Measurements from ENCODE around the gene MINAR1.

Gene MINAR1

DNA sequence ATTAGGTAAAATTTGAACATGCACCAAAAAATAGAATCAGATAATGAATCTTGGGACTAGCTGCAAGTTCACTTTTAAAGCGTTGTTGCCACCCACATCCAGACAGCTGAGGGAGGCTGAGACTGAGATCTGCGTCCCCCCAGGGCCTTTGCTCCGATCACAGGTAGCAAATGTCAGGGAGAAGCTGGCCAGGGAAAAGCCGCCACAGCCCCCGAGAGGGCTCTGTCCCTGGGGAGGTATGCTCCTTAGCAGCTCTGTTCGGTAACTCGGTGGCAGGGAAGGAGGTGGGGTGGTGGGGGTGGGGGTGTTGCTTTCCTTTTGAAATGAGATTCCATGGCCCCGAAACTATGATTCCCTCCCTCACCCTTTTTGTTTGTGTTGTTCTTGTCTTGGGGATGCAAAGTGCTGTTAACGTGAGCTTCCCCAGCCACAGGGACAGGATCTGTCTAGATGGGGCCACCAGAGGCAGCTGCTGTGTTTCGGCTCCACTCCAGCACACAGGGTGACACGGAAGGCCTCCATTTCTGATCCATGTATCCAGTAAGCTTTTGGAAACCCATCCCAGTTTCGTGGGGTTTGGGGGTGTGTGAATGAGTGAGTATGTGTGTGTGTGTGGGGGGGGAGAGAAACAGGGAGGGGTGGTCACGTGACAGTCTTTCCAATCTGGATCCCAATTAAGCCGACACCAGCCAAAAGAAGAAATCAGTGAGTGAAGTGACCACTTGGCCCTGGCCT, 1.1 kb upstream of the MINAR1 start:
- DNase-seq (ENCODE audit: low read depth in 2 of 2), result no peak

DNA sequence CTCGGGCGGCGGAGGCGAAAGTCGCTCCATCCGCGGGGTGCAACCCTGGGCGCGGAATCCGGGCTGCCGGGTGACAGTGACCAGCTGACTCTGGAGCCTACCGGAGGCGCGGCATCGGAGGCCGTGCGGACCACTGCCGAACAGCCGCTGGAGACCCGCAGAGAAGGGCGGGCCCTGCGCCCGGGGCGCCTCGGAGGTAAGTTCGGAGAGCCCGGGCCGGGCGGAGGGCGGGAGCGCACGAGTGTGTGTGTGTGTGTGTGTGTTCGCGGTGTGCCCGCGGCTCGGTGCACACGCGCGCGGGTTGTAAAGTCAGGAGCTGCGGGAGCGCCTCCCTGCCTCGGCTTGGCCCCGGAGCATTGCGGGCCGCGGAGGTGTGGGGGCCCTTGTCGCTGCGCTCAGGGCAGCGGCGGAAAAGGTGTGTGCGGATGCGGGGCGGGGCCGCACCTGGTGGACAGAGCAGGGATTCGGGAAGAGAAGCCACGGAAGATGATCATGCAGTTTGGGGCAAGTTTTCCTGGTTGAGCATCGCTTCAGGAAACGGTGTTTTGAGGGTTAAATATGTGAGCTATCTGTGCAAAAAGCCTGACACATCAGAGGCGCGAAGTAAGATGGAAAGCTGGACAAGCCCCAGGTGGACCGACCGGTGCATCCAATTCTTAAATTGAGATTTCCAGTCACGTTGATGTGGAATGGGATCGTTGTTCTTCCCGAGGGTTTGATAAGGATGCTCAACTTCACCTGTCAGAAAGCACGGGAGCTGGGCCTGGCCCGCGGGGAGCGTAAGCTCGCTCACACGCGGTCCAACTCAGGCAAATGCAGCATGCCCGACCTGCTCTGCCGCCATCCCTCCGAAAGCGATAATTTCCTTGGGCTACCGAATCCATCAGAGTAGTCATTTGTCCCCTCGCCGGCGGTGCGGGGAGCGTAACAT, 474 bp downstream of the MINAR1 start:
- DNase-seq (ENCODE audit: low read depth in 2 of 2), result no peak

DNA sequence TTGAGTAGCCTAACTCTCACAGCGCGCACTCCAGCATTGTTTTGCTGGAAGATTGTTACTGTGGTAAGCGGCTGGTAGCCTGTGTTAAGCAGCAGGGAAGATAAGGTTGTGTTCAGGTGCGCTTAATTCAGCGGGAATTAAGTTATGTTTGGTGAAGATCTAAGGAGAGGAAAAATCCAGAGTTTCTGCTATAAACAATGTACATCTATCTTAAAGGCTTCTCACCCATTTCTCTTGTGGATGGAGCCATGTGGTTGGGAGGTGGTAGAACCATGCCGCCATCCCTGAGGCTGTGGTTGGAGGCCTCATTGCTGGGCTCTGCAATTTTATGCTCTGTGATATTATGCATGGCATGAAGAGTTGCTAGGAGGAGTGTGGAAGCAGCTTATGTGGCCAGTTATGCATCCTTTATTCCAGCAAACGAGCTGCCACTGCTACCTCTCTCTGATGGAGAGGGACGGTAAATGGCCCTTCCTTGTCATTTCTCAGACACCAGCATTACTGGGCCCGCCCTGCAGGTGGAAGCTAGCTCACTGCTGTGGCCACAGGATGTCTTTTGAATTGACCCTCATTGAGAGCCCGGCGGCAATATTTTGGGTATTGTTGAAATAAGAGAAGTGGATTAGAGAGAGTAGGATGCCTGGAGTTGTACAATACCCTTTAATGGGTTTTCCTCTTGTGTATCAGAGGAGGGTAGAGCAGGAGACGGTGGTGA, 1.3 kb downstream of the MINAR1 start:
- DNase-seq (ENCODE audit: low read depth in 2 of 2), result no peak

DNA sequence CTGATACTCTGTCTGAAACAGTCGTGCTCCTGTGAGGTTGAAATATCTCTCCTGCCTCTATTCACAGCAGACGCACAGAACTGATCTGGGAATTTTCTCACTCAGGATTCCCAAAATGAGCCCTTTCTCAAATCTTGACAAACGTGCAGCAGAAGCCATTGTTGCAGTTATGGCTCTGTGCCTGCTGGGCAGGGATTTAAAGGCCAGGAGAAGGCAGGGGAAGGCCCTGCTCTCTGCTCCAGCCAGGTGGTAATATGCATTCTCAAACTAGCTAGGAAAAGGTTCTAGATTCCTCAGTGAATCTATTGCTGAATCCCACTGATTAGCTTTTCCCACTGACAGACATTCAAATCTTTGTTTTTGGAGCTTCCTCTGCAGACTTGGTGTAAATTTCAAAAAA, 2.2 kb downstream of the MINAR1 start:
- no peak for DNase-seq (ENCODE audit: low read depth in 2 of 2)

DNA sequence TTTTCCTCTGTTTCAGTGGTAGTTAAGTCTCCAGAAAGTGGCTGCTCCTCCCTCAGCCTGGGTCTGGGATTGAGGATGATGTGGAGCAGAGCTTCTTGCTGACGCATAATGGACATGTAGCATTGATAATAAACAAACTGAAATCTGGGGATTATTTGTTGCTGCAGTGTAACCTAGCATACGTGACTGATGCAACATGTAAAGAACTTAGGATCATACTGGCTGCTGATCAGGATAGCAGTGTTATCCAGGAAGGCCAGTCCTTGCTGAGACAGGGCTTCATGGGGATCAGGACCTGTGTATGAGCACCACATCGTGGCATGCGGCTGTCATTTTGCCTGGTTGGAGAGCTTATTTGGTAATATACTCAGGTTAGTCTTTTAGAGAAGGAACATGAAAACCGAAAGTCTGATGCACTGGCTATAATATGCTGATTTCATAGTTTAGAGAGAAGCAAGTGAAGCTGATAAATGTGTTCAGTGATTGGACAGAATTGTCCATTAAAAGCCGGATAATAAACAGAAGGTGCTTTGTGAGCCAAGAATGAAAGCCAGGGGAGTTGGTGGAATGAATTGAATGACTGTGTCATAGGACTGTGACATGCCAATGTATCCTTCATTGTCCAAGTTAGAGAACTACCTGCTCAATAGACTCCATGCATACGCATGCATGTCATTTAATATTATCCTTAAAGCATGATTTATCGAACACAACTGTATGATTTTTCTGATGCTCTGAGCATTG, 4.1 kb downstream of the MINAR1 start:
- DNase-seq (ENCODE audit: low read depth in 2 of 2), result no peak

DNA sequence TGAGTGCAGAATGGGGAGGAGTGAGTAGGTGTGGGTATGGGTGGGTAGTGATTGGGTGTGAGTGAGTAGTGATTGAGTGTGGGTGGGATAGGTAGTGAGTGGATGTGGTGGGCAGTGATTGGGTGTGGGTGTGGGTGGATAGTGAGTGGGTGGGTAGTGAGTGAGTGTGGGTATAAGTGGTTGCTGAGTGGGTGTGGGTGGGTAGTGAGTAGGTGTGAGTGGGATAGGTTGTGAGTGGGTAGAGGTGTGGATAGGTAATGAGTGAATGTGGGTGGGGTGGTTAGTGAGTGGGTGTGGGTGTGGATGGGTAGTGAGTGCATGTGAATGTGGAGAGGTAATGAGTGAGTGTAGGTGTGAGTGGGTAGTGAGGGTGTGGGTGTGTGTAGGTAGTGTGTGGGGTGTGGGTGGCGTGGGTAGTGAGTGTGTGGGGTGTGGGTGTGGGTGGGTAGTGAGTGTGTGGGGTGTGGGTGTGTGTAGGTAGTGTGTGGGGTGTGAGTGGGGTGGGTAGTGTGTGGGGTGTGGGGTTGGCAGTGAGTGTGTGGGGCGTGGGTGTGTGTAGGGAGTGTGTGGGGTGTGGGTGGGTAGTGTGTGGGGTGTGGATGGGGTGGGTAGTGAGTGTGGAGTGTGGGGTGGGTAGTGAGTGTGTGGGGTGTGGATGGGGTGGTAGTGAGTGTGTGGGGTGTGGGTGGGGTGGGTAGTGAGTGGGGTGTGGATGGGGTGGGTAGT, 5.3 kb downstream of the MINAR1 start:
- DNase-seq (ENCODE audit: low read depth in 2 of 2), result no peak

DNA sequence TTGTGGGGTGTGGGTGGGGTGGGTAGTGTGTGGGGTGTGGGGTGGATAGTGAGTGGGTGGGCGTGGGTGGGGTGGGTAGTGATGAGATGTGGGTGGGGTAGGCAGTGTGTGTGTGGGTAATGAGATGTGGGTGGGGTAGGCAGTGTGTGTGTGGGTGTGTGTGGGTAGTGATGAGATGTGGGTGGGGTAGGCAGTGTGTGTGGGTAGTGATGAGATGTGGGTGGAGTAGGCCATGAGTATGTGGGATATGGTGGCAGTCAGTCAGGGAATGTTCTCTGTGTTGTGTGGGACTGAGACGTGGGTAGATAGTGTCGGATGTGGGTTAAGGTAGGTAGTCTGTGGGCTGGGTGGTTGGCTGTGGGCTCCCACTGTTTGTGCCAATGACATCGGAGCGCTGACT, 7.1 kb downstream of the MINAR1 start:
- DNase-seq (ENCODE audit: low read depth in 2 of 2), result no peak

DNA sequence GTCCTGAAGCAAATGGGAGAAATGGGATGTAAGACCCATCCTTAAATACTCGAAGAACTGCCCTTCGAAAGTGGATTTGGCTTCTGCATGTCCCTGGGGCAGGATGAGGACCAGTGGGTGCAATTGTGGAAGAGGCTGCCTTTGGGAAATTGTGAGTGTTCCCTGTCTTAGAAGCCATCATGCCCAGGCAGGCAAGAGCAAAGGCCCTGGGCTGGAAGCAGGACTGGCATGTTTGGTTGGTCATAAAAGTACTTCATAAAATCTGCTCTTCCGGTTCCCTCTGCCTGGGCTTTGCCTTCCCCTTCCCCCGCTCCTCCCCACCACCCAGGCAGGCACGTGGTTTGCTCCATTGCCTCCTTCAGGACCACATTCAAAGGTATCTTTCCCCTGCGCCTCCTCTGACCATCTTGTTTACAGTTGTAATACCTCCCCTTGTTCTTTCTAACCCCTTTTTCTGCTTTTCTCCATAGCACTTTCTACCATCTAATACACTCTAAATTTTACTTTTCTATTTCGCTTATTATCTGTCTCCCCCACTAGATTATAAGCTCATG, 8.3 kb downstream of the MINAR1 start:
- no peak for DNase-seq (ENCODE audit: low read depth in 2 of 2)

DNA sequence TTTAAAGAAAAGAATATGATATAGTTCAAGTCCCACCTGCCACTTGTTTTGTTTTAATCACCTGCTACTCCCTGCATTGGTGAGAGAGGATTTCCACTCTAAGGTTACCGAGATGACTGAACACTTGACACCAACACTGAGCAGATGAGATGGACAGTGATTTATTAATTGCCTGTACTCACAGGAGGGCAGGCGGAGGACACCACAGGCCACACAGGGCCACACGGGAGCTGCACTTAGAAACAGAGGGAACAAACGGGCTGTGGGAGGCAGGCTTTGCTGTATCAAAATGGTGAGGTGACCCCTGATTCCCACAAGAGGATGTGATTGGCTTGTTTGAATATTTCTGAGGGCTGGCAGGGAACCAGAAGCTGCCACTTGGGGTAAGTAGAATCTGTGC, 10.8 kb downstream of the MINAR1 start:
- DNase-seq (ENCODE audit: low read depth in 2 of 2), result no peak

DNA sequence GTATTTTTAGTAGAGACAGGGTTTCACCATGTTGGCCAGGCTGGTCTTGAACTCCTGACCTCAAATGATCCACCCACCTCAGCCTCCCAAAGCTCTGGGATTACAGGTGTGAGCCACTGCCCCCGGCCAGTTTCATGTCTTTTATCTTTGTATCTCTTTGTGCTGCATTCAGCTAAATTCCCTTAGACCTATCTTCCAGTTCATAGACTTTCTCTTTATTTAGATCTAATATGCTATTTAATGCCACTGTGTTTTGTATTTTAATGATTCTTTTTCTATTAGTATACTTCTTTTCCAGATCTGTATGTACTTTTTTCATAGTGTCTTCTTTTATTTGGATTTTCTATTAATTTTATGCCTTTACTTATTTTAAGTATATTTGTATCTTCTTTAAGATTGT, 14.9 kb downstream of the MINAR1 start:
- no peak for DNase-seq (ENCODE audit: low read depth in 2 of 2)

DNA sequence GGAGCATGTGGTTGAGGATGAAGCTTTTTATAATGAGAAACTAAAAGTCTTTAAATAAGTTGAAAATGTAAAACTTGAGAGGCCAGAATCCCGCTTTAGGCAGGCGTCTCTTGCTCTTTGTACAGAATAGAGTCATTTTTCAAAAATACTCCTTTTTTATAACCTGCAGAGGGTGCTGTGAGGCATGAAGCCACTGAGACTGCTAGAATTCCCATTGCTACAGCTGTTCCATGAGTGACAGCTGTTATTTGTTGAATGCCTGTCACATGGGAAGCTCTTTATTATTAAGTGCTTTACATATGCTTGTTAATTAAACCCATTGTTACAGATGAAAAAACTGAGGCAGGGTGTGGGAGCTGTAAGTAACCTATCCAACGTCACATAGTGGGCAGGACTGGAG, 18.5 kb downstream of the MINAR1 start:
- no peak for DNase-seq (ENCODE audit: low read depth in 2 of 2)

DNA sequence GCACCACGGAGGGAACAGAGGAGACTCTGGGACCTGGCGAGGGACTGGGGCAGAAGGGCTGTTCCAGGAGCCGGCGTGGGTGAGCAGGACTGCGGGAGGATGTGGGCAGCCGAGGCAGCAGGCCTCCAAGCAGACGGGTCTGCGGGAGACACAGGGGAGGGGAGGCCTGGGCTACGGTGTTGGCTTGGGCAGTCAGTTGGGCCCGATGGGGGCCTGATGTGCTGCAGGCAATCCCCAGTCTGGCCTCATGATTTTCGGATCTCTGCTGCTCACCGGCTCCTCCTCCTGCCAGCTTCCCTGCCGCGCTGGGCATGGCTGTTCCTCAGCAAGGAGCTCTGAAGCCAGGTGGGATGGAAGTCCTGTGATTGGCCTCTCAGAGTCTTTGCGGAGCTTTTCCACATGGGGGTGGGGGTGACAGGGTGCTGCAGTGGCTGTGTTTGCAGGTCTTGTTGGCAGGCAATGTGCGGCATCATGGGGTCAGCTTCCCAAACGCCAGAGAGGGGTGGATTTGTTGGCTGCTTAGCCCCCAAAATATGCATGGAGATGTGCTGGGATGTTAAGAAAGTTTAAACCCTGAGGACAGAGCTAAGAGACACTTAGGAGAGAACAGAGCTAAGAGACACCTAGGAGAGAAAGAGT, 19.3 kb downstream of the MINAR1 start:
- no peak for DNase-seq (ENCODE audit: low read depth in 2 of 2)

DNA sequence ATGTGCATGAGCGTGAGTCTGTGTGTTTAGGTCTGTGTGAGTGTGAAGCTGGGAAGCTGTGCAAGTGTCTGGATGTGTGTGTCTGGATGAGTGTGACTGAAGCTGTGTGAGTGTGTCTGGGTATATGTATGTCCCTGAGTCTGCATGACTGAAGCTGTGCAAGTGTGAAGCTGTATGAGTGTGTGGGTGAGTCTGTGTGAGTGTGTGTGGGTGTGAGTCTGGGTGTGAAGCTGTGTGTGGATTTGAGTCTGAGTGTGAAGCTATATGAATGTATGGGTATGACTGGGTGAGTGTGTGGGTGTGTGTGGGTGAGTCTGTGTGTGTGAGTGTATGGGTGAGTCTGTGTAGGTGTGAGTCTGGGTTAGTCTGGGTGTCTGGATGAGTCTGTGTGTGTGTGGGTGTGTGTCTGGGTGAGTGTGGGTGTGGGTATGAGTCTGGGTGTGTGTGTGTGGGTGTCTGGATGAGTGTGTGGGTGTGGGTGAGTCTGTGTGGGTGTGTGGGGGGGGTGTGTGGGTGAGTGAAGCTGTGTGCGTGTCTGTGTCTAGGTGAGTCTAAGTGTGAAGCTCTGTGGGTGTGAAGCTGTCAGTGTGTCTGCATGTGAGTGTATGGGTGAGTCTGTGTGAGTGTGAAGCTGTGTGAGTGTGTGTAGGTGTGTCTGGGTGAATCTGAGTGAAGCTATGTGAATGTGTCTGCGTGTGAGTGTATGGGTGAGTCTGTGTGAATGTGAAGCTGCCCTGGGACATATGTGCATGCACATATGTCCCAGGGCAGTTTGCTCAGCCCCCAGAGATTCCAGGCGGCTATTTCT, 20.3 kb downstream of the MINAR1 start:
- DNase-seq (ENCODE audit: low read depth in 2 of 2), result no peak

DNA sequence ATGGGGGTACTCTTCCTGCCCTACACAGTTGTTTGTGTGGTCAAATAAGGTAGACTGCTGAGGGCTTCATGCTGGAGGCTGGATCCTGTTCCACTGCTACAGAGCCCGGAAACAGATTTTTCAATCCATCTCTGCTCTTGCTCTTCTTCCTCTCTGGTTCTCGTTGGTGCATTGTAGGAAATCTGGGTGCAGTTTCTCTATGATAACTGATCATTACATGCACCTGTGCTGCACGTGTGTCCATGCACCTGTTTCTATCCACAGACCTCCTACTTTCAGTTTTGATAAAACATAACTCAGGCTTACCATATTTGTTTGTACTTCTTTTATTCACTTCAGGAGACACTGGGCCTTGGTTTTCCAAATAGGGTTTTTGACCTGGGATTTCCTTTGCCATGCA, 21.3 kb downstream of the MINAR1 start:
- no peak for DNase-seq (ENCODE audit: low read depth in 2 of 2)

DNA sequence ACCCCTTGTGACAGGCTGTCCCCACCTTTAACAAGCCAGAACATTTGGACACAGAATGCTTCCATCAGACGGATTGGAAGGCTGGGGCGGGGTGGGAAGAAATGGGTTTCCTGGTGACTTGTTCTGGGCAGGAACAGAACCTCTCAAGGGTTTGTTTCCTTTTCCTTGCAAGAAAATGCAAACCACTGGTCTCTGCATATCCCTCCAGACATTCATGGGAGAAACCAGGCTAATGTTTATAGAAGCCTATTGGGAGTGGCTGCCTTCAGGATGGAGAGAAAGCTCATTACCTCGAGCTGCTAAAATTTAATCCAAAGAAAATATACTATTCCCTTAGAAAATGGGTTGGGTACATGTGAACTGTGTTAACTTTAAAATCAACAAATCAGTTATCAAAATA, 21.9 kb downstream of the MINAR1 start:
- DNase-seq (ENCODE audit: low read depth in 2 of 2), result no peak

DNA sequence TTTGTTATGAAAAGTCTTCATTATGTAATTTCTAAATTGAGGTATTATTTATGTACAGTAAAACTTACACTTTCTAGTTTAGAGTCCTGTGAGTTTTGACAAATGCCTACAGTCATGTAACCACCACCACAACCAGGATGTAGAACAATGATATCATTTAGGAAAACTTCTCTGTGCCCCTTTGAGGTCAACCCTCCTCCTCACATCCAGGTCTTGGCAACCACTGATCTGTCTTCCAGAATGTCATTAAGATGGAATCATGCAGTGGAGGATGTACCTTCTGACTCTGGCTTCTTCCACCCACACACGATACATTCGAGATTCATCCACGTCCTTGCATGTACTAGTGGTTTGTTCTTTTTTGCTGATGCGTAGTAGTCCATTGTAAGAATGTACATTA, 23.2 kb downstream of the MINAR1 start:
- no peak for DNase-seq (ENCODE audit: low read depth in 2 of 2)

DNA sequence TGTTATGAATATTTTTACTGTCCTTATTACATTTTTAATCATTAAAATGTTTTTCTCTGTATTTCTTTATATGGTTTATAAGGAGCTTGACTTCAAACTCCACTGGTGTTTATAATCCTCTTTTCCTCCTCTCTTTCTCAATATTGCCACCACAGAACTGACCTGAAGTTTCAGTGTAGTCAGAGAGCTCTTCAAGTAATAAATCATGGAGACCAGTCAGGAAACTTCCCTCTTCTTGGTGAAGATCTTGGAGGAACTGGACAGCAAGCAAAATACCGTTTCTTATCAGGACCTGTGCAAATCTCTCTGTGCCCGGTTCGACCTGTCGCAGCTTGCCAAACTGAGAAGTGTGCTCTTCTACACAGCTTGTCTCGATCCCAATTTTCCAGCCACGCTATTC, 23.8 kb downstream of the MINAR1 start:
- no peak for DNase-seq (ENCODE audit: low read depth in 2 of 2)

DNA sequence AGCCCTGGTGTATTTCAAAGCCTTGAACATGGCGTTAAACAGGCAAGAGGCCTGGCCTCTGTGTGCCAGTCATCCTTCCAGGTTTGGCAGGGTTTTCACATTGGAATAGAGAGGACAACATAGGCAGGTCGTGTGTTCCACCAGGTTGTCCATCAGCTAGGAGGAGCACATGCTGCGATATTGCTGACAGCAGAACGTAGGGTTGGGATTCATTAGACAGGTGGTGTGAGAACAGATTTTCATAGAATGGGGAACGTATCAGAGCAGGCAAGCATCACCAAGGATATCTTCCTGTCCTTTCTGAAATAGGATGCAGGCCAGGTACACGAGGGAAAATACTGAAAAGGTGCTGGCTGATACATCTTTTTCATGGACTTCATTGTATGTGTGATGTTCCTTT, 26.4 kb downstream of the MINAR1 start:
- no peak for DNase-seq (ENCODE audit: low read depth in 2 of 2)

DNA sequence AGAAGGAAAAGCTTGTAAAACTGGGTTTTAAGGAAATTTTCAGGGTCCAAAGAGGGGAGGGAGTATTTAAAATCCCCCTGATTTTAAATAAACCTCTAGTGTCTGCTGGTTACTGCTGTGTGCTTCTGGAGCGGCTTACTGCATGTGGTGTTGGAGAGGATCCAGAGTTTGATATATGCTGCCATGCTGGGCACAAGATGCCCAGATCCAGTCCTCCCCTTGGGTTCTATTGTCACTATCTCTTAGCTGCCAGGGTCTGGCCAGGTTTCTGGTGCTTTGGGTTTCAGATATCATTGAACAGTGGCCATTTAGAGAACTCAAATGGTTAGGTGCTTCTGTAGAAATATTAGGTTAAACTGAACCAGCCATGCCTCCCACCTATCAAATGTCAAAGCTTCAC, 27.5 kb downstream of the MINAR1 start:
- DNase-seq (ENCODE audit: low read depth in 2 of 2), result no peak
